ENCODE data around the gene ICAM4.

- TF ChIP-seq CTCF (IDR thresholded peaks at IDR 0.05), result no peak
- TF ChIP-seq EZH2 (IDR thresholded peaks at IDR 0.05), result no peak
Observed at GRCh38 chr19:10335352-10335985, 48.7 kb downstream of the ICAM4 start.

Data from neural progenitor cell (in vitro differentiated cells).